K562 (cell line): ENCODE measurements around the gene OBSCN. TPM values are rescaled to one million over a fixed set of nuclear protein-coding genes. Genes with fewer than 3 reads are reported as not detected.

Experiments
- ATAC-seq: fragments of 200-7000 bp; cut with Tn5 transposase; 3 replicates; pipeline ENCODE4 v1.9.1; 2020; ENCODE audit warnings: moderate library complexity
- BruUV-seq: library from RNA; stranded (reverse); fragments of 400-500 nt; replicated peaks from 2 replicates; lab custom pipeline; 2021; lab: Mats Ljungman, UMichigan
- CTCF ChIA-PET: fragments of 300-600 bp; formaldehyde crosslinking; extraction: SDS; loops from one replicate; lab custom pipeline; 2021; ENCODE audit warnings: low intra/inter-chr PET ratio; lab: Yijun Ruan, JAX
- POLR2A ChIA-PET: fragments of 300-600, 350-650 bp; sonication (Branson Sonifier 250); formaldehyde crosslinking; extraction: SDS; loops from one replicate; lab custom pipeline; 2021; ENCODE audit warnings: antibody characterized with exemption, inconsistent platforms; lab: Yijun Ruan, JAX
- DNase-seq, 4 experiments: peaks; one replicate each; pipeline versions ENCODE4 v3.0.0 to v3.0.0-alpha.2; 2011 to 2018; ENCODE audit warnings: low spot score in 3 of 4, mixed read lengths in 3 of 4; ENCODE audit errors: extremely low read depth in 1 of 4
- FAIRE-seq: peaks from 2 replicates; lab custom pipeline; 2011; peaks lifted over from hg19 to GRCh38; lab: Jason Lieb, UNC
- H2AFZ ChIP-seq: 2 replicates; pipeline ENCODE4 v1.6.0; 2011; ENCODE audit warnings: low read depth, low read length, control low read depth, inconsistent platforms
- H3K27ac ChIP-seq: fragments of 200-600 bp; 3 replicates; pipeline ENCODE4 v1.8.0; 2011; ENCODE audit warnings: low read depth, mild to moderate bottlenecking, control low read depth, inconsistent platforms, low read length, moderate library complexity, mixed read lengths; ENCODE audit errors: extremely low read depth
- H3K27me3 ChIP-seq, 2 experiments: fragments of 300-600 bp in 1 of 2; 2 replicates in 1 of 2; 3 replicates in 1 of 2; pipeline versions ENCODE4 v1.6.0 to v1.8.0; 2011; ENCODE audit warnings: inconsistent platforms in 2 of 2, low read length in 2 of 2, mild to moderate bottlenecking in 1 of 2, mixed read lengths in 1 of 2, moderate library complexity in 1 of 2; ENCODE audit not compliant: control insufficient read depth in 2 of 2, insufficient read depth in 2 of 2
- H3K36me3 ChIP-seq: fragments of 300-600 bp; 3 replicates; pipeline ENCODE4 v1.8.0; 2011; ENCODE audit warnings: mild to moderate bottlenecking, low read length, inconsistent platforms; ENCODE audit not compliant: control insufficient read depth, insufficient read depth
- H3K4me1 ChIP-seq, 2 experiments: fragments of 200-600 bp in 1 of 2; replicated peaks in 1 of 2; 2 replicates in 1 of 2; 3 replicates in 1 of 2; pipeline versions ENCODE4 v1.5.1 to v1.8.0; 2011; ENCODE audit warnings: inconsistent platforms in 2 of 2, low read length in 2 of 2, mild to moderate bottlenecking in 1 of 2, mixed read lengths in 1 of 2, moderate library complexity in 1 of 2; ENCODE audit not compliant: control insufficient read depth in 2 of 2, insufficient read depth in 2 of 2
- H3K4me2 ChIP-seq: 2 replicates; pipeline ENCODE4 v1.6.1; 2011; ENCODE audit warnings: low read length, control low read depth, inconsistent platforms, mixed read lengths; ENCODE audit not compliant: insufficient read depth
- H3K4me3 ChIP-seq: fragments of 200-600 bp; sonication (generic), shearing (Covaris generic); 2 replicates; pipeline ENCODE4 v1.5.1; 2016; ENCODE audit warnings: control low read depth, inconsistent platforms
- H3K79me2 ChIP-seq: fragments of 200-600 bp; 3 replicates; pipeline ENCODE4 v1.8.0; 2011; ENCODE audit warnings: low read length, inconsistent platforms; ENCODE audit not compliant: control insufficient read depth, insufficient read depth
- H3K9ac ChIP-seq, 2 experiments: 2 replicates each; pipeline versions ENCODE4 v1.6.0 to v1.6.1; 2011; ENCODE audit warnings: low read depth in 2 of 2, low read length in 2 of 2, control low read depth in 1 of 2, inconsistent platforms in 1 of 2, mild to moderate bottlenecking in 1 of 2, mixed read lengths in 1 of 2; ENCODE audit not compliant: insufficient read depth in 1 of 2
- H3K9me1 ChIP-seq: one replicate; pipeline ENCODE4 v1.6.0; 2011; ENCODE audit warnings: inconsistent platforms, mild to moderate bottlenecking, low read length, moderate library complexity; ENCODE audit not compliant: control insufficient read depth, insufficient read depth
- H3K9me3 ChIP-seq: replicated peaks from 2 replicates; pipeline ENCODE4 v1.5.1; 2011; ENCODE audit warnings: low read depth, low read length, inconsistent platforms; ENCODE audit not compliant: control insufficient read depth, insufficient read depth
- H4K20me1 ChIP-seq: replicated peaks from 2 replicates; pipeline ENCODE4 v1.6.1; 2011; ENCODE audit warnings: low read length, inconsistent platforms, mixed read lengths; ENCODE audit not compliant: control insufficient read depth, insufficient read depth
- PTRF ChIP-seq: fragments of 450-650 bp; IDR thresholded peaks from 2 replicates; pipeline ENCODE4 v1.6.1; 2016; ENCODE audit warnings: mild to moderate bottlenecking, missing genetic modification characterization, missing compliant biosample characterization
- TCF3 ChIP-seq: sonication (generic); formaldehyde crosslinking; IDR thresholded peaks from 2 replicates; pipeline ENCODE4 v1.4.0; 2020; ENCODE audit warnings: mild to moderate bottlenecking, missing genetic modification reagents
- WGBS: fragments of 100-300 bp; shearing (Covaris generic); methylation state at CpG from one replicate; pipeline ENCODE4 v1.1.6; 2016; ENCODE audit warnings: low coverage, mixed read lengths; ENCODE audit not compliant: insufficient coverage; ENCODE audit errors: missing lambda C conversion rate; 5-methylcytosine and 5-hydroxymethylcytosine counted together
- in situ Hi-C: fragments of 300-500 bp; cut with MboI; formaldehyde crosslinking; loops from 4 replicates; pipeline ENCODE4 v1.15.0; 2018; ENCODE audit warnings: inconsistent platforms, mixed read lengths
- intact Hi-C: fragments of 100-400 bp; cut with micrococcal nuclease; formaldehyde crosslinking; loops from 2 replicates; pipeline ENCODE4 v1.14.2; 2022
- polyA plus RNA-seq, 8 experiments: library from polyadenylated mRNA; depleted of rRNA in 4 of 8; stranded (reverse) in 5 of 8; unstranded in 3 of 8; fragments of >200 nt; fragmentation: Nextera tagmentation in 2 of 8; fragmentation: Illumina TruSeq in 1 of 8; extraction: Ambion mirVana in 2 of 8; extraction: Trizol in 1 of 8; gene quantifications; 2 replicates each; pipeline versions ENCODE4 v1.2.1 to v1.2.3, GENCODE V29; 2011 to 2014; ENCODE audit warnings: inconsistent platforms in 1 of 8, missing spikeins in 1 of 8
- total RNA-seq, 7 experiments: library from RNA; depleted of rRNA in 6 of 7; stranded (reverse); fragments of >200 nt in 6 of 7; fragmentation: Illumina TruSeq in 2 of 7; extraction: Trizol in 2 of 7; gene quantifications; 2 replicates each; pipeline versions ENCODE4 v1.2.1 to v1.2.3, GENCODE V29; 2011 to 2021; ENCODE audit warnings: low replicate concordance in 1 of 7
- TF ChIP-seq, protein P1 (sequence below): sonication (generic); formaldehyde crosslinking; IDR thresholded peaks from 2 replicates; pipeline ENCODE4 v1.8.0; 2022; ENCODE audit warnings: missing genetic modification reagents, mild to moderate bottlenecking, moderate library complexity, borderline replicate concordance
- TF ChIP-seq, protein P2 (sequence below): sonication (generic); formaldehyde crosslinking; IDR thresholded peaks from 2 replicates; pipeline ENCODE4 v1.8.1; 2023; ENCODE audit warnings: mild to moderate bottlenecking, missing genetic modification reagents

Gene OBSCN
- total and polyA plus RNA-seq, 9 of the 15 experiments (the other 6 are each of a cell fraction or from before 2014, with no cell fraction given): 0.18 to 19.7 (median 3.6) TPM

DNA sequence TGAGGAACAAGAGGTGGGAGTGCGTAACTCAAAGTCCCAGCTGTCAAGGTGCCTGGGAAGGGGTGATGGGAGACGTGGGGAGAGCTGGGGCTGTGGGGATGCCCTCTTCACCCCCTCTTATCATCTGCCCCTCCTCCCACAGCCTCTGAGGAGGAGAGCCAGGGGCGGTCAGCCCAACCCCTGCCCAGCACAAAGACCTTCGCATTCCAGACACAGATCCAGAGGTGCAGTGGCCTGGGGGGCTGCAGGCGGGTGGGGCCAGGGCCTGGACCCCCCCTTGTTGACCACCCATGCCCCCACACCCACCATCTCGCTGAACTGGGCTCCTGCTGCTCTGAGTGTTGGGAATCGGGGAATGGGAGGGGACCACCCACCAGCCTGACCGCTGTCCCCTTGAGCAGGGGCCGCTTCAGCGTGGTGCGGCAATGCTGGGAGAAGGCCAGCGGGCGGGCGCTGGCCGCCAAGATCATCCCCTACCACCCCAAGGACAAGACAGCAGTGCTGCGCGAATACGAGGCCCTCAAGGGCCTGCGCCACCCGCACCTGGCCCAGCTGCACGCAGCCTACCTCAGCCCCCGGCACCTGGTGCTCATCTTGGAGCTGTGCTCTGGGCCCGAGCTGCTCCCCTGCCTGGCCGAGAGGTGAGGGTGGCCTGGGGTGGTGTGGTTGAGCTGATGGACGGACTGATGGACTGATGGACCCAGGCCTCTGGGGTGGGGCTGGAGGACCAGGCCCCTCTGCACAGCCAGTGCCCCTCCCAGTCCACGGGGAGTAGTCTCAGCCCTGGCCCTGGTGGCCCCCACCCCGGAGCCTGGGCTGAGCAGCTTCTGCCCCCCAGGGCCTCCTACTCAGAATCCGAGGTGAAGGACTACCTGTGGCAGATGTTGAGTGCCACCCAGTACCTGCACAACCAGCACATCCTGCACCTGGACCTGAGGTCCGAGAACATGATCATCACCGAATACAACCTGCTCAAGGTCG is 169.1 kb downstream of the OBSCN start:
- H3K27me3 ChIP-seq: no peaks in the 10 kb centered on the region
- FAIRE-seq (no peak), ATAC-seq (no peak), DNase-seq (no peak)
- H3K9me1 ChIP-seq: no peaks in the 10 kb centered on the region
- no peak overlapping the region for H3K27ac ChIP-seq
- H3K36me3 ChIP-seq: peaks cover 10% of the 10 kb centered on the region; the same call in 1 of the 3 replicates
- CTCF ChIA-PET: no interaction called here
- H3K4me2 ChIP-seq: no peak overlapping the region
- H3K4me3 ChIP-seq: no peak overlapping the region
- WGBS: 87% methylated on average over 27 of the region's 31 CpGs
- H2AFZ ChIP-seq: no peak overlapping the region
- H3K9me3 ChIP-seq: no peaks in the 10 kb centered on the region
- H3K4me1 ChIP-seq: peaks cover 10 to 70% of the 10 kb centered on the region in 2 experiments; a peak in 4 of 5 replicates
- intact Hi-C loops (no loop called here), in situ Hi-C loops (no loop called here)
- POLR2A ChIA-PET: interaction anchor here (0.6 to 2.0 kb wide), 3 partner anchors 10 to 137 kb away, joined by 3 to 5 read pairs (median 3); no protein-coding TSS in a partner anchor
- no peaks in the 10 kb centered on the region for H4K20me1 ChIP-seq
- BruUV-seq: no TSS peak
- peak overlapping the region in 1 of 2 experiments; percentile 24; a peak in 1 of 4 replicates for H3K9ac ChIP-seq
- TF ChIP-seq TCF3 (CRISPR knock-in tag) (no peak), PTRF (tag) (no peak)
- TF ChIP-seq, protein P1, sequence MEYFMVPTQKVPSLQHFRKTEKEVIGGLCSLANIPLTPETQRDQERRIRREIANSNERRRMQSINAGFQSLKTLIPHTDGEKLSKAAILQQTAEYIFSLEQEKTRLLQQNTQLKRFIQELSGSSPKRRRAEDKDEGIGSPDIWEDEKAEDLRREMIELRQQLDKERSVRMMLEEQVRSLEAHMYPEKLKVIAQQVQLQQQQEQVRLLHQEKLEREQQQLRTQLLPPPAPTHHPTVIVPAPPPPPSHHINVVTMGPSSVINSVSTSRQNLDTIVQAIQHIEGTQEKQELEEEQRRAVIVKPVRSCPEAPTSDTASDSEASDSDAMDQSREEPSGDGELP (CRISPR knock-in tag): no peak
- TF ChIP-seq, protein P2, sequence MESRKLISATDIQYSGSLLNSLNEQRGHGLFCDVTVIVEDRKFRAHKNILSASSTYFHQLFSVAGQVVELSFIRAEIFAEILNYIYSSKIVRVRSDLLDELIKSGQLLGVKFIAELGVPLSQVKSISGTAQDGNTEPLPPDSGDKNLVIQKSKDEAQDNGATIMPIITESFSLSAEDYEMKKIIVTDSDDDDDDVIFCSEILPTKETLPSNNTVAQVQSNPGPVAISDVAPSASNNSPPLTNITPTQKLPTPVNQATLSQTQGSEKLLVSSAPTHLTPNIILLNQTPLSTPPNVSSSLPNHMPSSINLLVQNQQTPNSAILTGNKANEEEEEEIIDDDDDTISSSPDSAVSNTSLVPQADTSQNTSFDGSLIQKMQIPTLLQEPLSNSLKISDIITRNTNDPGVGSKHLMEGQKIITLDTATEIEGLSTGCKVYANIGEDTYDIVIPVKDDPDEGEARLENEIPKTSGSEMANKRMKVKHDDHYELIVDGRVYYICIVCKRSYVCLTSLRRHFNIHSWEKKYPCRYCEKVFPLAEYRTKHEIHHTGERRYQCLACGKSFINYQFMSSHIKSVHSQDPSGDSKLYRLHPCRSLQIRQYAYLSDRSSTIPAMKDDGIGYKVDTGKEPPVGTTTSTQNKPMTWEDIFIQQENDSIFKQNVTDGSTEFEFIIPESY (CRISPR knock-in tag): peak; percentile 72
- no peaks in the 10 kb centered on the region for H3K79me2 ChIP-seq
